ENCODE results near the gene ENDOV.

- TF ChIP-seq, protein P1, sequence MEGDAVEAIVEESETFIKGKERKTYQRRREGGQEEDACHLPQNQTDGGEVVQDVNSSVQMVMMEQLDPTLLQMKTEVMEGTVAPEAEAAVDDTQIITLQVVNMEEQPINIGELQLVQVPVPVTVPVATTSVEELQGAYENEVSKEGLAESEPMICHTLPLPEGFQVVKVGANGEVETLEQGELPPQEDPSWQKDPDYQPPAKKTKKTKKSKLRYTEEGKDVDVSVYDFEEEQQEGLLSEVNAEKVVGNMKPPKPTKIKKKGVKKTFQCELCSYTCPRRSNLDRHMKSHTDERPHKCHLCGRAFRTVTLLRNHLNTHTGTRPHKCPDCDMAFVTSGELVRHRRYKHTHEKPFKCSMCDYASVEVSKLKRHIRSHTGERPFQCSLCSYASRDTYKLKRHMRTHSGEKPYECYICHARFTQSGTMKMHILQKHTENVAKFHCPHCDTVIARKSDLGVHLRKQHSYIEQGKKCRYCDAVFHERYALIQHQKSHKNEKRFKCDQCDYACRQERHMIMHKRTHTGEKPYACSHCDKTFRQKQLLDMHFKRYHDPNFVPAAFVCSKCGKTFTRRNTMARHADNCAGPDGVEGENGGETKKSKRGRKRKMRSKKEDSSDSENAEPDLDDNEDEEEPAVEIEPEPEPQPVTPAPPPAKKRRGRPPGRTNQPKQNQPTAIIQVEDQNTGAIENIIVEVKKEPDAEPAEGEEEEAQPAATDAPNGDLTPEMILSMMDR (optimal IDR thresholded peaks at IDR 0.05 in 1 of 3, IDR thresholded peaks at IDR 0.05 in 1 of 3, conservative IDR thresholded peaks at IDR 0.05 in 1 of 3; ENCODE audit: extremely low read depth in 1 of 3, insufficient read depth in 2 of 3, low read length in 3 of 3), result no peak
- TF ChIP-seq EZH2 (IDR thresholded peaks at IDR 0.05; ENCODE audit: low read length), result peak; percentile 18
Measured at GRCh38 chr17:80468781-80469493, 54.0 kb downstream of the ENDOV start.
